ENCODE data around the gene PROC.

Gene PROC

DNA sequence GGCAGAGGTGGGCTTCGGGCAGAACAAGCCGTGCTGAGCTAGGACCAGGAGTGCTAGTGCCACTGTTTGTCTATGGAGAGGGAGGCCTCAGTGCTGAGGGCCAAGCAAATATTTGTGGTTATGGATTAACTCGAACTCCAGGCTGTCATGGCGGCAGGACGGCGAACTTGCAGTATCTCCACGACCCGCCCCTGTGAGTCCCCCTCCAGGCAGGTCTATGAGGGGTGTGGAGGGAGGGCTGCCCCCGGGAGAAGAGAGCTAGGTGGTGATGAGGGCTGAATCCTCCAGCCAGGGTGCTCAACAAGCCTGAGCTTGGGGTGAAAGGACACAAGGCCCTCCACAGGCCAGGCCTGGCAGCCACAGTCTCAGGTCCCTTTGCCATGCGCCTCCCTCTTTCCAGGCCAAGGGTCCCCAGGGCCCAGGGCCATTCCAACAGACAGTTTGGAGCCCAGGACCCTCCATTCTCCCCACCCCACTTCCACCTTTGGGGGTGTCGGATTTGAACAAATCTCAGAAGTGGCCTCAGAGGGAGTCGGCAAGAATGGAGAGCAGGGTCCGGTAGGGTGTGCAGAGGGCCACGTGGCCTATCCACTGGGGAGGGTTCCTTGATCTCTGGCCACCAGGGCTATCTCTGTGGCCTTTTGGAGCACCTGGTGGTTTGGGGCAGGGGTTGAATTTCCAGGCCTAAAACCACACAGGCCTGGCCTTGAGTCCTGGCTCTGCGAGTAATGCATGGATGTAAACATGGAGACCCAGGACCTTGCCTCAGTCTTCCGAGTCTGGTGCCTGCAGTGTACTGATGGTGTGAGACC, at the start of gene PROC:
PROC (plus strand) TSS at position 128 of the 812 bp plus-strand sequence. CDS start 1,516 bp downstream, outside the sequence.
- no peak for DNase-seq

DNA sequence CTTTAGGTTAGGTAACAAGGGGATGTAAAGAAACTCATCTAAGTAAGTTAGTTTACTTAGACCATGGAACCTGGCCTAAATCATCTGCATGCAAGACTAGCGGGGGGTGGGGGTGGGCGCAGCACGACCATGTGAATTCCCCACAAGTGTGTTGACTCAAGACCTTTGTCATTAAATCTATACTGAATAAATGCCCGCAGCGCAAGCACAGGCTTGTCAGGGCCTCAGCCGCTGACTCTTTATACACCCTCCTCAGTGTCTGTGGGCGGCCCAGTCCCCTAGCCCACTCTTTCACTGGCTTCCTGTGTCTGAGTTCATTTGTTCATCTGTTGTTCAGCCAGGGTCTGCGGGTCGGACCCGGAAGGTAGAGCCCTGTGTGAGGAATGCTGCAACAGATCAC, 48.2 kb upstream of the PROC start:
- no peak for DNase-seq

DNA sequence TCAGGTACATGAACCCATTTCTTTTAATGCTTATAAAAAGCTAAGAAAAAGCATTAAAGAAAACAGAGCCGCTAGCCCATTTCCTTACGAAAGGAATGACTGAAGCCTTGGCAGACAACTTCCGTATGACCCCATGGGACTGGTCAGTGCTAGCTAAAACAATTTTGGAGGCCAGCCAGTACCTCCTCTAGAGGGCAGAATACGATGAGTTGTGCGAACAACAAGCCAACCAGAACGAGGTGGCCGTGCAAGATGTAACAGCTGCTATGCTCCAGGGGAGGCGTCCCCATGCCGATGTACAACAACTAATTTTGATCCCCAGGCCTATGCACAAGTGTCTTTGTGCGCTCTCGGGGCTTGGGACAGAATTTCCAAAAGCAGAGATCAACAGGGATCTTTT, 47.2 kb upstream of the PROC start:
- DNase-seq: no peak

DNA sequence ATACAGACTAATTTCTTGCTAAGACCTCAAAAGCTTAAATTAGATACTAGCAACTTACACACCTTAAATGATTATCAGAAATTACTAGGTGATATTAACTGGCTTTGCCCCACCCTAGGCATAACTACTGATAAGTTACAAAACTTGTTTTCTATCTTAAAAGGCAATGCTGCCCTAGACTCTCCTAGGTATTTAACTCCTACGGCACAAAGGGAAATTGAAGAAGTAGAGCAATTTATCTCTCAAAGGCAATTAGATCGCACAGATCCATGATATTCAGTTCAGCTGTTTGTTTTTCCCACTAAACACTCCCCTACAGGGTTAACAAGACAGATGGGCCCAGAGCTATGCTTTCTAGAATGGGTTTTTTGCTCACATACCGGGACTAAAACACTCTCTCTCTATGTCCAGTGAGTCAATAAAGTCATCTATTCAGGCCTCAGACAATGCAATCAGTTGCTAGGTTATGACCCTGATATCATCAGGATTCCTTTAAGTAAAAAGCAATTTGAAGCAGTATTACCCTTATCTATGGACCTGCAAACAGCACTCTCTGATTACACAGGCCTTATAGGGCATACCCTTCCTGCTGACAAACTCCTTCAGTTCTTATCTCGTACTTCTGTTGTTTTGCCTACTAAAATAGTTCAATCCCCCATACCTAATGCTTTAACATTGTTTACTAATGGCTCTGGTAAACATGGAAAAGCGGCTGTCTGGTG, 44.7 kb upstream of the PROC start:
- no peak for DNase-seq

DNA sequence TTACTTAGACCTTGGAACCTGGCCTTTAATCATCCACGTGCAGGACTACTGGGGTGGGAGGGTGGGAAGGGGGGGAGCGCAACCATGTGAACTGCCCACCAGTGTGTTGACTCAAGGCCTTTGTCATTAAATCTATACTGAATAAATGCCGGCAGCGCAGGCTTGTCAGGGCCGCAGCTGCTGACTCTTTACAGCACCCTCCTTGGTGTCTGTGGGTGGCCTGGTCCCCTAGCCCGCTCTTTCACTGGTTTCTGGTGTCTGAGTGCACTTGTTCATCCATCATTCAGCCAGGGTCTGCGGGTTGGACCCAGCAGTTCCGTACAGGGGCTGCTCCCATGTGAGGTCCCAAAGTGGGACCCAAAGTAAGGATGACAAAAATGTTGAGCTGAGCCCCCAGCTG, 42.0 kb upstream of the PROC start:
- no peak for DNase-seq

DNA sequence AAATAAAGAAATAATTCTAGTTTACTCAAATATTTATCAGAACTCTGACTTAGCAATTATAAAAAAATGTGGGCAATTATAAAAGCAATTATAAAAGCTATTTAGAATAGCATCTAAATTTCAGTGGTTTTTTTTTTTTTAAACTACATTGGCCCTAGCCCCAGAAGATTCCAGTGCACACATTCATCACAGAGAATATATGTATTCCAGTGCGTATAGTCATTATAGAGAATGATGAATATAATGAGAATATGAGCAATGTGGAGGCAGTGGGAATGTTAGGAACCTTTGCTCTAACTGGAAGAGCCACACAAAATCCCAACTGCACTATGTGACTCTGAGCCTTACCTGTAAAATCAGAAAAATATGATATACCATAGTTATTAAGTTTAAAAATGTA, 41.0 kb upstream of the PROC start:
- DNase-seq: no peak

DNA sequence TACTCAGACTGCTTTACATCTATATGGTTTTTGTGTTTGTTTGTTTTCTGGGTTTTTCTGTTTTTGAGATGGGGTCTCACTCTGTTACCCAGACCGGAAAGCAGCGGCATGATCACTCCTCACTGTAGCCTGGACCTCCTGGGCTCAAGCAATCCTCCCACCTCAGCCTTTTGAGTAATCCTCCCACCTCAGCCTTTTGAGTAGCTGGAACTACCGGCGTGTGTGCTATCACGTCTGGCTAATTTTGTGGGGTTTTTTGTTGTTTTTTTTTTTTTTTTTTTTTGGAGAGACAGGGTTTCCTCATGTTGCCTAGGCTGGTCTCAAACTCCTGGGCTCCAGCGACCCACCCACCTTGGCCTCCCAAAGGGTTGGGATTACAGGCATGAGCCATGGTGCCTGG, 39.5 kb upstream of the PROC start:
- DNase-seq: no peak

DNA sequence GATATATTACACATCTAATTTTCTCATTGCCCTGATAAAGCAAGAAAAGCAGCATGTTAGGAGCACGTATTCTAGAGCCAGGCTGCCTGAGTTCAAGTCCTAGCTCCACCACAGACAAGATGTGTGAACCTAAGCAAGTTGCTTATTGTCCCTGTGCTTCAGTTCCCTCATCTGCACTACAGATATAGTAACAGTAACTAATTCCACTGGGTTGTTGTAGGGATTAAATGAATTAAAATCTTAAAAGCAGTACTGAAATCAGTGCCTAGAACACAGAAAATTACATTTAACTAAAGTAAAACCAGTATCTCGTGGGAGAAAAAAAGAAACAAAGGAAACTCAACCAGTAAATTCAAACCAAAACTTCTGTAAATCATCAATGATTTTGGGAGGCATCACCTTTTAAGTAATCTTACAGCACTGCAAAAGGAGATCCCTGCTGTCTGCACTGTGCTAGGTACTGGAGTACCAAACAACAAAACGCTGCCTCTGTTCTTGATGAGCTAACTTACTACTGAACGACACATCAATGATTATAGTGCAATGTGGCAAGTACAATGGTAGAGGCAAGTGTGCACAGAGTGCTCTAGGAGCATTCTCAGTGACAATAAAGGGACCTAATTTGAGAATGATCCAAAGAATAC, 38.4 kb upstream of the PROC start:
- no peak for DNase-seq

DNA sequence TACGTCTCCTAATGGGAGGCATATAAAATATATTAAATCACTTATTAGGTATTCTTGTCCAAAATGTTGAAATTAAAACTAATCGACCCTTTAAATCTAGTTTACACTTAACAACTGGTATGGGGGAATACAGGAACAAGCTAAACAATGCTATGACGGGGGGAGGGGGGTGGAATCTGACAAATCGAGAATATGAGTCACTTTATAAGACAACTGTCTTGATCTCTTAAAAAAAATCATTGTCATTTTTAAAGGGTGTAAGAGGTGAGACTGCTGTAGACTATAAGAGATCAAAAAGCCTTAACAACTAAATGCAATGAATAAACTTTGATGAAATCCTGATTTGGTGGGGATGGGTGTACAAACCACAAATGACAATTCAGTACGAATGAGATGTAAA, 36.5 kb upstream of the PROC start:
- peak; percentile 31 to 49 for DNase-seq

DNA sequence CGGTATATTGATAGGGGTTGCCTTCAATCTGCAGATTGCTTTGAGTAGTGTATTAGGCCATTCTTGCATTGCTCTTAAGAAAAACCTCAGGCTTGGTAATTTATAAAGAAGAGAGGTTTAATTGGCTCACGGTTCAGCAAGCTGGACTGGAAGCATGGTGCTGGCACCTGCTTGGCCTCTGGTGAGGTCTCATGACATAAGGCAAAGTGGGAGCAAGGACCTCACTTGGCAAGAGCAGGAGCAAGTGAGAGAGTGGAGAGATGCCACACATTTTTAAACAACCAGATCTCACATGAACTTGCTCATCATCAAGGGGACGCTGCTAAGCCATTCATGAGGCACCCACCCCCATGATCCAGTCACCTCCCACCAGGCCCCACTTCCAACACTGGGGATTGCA, 35.4 kb upstream of the PROC start:
- no peak for DNase-seq

DNA sequence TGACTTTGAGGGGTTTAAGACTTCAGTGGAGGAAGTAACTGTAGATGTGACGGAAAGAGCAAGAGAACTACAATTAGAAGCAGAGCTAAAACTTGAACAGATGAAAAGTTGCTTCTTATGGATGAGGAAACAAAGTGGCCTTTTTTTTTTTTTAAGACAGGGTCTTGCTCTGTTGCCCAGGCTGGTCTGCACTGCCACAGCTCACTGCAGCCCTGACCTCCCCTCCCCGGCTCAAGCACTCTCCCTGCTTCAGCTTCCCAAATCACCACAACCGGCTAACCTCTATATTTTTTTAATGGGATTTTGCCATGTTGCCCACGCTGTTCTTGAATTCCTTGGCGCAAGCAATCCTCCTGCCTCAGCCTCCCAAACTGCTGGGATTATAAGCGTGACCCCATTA, 33.7 kb upstream of the PROC start:
- no peak for DNase-seq

DNA sequence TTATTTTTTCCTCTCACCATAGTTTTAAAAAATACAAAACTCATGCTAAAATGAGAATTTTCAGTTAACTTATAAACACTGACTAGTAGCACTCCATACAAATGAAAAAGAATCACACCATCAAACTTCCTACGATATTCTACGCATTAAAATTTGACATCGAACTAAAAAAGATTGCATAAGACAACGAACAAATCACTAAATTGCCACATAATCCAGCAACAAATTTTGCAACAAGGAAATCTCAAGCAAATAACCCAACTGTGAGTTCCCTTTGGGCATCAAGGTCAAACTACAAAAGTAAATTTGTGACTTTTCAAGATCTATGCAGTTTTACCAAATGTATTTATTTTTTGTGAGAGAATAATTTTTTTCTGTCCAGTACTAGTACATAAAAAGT, 32.0 kb upstream of the PROC start:
- no peak for DNase-seq

DNA sequence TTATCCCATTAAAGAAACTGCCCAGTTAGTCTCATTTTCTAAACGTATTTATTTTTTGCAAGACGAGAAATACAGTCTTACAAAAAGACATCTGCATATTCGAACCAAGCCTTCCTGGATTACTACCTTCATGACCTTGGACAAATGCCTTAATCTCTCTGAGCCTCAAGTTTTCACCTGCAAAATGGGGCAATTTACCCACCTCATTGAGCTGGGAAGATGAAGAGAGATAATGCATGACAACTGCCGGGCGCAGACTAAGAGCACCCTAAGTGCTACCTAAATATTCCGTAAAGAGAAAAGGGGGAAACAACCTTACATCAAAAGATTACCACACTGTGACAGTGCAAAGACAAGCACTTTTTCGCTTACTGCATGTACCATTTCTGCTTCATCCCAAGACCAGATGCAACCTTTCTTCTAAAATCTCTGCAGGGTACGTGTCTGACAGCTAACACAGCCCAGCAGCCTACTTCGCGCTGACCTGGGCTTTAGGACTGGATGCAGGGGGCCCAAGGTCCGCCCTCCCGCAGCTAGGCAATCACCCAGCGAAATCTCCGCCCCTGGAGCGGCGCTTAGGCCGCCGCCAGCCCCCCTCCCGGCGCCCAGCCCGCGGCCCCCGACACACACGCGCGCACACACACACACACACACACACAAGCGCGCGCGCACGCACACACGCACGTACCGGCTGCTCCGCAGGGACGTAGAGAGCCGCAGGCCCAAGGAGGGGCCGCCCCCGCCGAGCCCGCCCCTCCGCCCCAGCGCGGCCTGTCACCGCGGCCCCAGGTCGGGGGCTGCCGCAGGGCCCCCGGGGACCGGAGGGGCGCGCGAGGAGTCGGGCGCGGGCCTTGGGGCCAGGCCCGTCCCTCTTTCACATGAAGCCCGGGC, 31.2 kb upstream of the PROC start:
- peak; percentile 78 to 80 for DNase-seq

DNA sequence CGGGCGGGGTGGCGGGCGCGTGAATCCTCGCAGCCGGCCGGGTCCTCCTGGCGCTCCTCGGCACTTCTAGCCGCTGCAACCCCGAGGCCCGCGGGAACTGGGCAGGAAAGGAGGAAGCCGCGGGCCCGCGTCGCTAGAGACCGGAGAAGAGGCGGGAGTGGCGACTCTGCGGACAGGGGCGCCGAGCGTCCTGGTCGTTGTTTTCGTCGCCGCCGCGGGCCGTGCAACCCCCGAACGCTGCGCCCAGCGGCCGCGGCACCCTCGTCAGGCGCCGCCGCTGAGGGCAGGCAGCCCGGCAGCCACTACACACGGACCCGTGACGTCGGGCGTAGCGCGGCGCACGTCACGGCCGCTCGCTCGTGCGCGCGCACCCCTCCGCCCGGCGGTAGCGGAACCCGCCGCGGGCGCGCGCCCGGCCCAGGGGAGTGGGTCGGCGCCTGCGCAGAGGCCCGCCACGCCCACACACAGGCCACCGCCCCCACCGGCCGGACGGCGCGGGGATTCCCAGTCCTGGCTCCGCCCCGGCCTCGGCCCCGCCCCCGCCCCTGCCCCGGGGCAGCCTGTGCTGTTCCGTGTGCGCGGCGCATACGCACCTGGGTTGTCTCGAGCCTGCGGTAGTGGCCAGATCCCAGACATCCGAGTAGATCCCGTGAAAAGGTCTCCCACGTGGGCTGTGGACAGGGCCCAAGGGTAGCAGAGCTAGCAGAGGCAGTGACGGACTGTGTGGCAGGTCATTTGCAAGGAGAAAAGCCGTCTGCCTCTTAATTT, 30.4 kb upstream of the PROC start, which contains the start of gene MAP3K2:
MAP3K2 (minus strand) TSS at position 321 of the 768 bp plus-strand sequence. CDS start 44,846 bp downstream, outside the sequence.
- DNase-seq: peak; percentile 92 to 98

DNA sequence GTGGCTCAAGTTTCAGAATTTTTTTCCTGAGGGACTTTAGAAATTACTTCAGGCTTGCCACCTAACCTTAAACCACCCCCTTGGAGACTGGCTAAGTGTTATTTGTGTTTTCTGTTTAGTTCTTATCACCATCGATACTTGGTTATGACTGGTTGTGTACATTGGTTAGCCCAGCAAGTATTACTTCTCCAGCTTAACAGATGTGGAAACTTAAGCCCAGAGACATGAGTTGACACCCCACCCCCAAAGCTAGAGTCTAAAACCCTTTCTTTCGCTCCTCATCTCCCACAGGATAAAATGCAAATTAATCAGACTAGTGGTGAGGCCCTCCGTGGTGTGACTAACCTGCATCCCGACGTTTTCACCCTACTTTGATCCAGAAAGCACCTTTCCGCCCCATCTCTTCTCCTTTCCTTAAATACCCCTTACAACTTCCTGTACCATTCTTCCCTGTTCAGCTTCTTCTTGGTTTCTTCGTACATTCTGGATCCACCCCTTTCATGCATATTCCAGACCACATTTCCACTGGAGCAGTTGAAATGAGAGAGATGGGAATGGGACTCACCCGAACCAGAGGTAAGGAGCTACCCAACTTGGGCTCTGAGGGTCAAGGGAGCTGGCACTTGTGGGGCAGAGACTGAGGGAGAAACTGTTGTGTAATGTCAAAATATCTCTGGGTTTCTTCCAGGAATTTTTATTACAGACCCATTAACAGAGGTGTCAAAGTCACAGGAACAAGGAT, 29.6 kb upstream of the PROC start:
- DNase-seq: no peak

DNA sequence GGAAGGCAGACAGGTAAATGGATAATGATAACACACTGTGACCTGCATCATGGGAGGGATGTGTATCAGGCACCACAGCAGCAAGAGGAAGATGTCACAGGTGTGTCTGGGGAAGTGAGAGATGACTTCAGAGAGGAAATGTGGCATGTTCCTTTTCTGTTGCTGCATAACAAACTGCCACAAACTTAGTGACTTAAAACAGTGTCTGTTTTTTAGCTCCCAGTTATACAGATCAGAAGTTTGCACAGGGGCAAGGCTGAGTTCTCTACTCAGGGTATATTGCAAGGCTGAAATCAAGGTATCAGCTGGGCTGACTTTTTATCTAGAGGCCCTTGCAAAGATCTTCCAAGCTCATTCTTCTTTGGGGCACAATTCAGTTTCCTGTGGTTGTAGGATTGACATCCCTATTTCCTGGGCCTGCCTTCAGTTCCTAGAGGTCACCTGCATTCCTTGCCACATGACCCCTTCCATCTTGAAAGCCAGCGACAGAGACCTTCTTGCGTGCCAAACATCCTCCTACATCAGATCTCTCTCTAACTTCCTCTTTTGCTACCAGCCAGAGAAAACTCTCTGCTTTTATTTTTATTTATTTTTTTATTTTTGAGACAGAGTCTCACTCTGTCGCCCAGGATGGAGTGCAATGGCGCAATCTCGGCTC, 28.3 kb upstream of the PROC start:
- no peak for DNase-seq

DNA sequence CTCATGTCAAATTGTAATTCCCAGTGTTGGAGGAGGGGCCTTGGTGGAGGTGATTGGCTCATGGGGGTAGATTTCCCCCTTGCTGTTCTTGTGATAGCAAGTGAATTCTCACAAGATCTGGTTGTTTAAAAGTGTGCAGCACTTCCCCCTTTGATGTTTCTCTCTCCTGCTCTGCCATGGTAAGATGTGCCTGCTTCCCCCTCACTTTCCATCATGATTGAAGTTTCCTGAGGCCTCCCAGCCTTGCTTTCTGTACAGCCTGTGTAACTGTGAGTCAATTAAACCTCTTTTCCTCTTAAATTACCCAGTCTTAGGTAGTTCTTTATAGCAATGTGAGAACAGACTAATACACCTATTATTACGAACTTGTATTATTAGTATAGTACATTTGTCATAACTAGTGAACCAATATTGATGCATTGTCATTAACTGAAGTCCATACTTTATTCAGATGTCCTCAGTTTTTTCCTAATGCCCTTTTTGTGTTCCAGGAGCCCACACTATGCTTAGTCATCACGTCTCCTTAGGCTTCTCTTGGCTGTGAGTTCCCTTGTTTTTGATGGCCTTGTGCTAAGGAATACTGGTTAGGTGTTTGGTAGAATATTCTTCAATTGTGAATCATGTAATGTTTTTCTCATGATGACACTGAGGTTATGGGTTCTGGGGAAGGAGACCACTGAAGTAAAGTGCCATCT, 25.9 kb upstream of the PROC start:
- DNase-seq: no peak

DNA sequence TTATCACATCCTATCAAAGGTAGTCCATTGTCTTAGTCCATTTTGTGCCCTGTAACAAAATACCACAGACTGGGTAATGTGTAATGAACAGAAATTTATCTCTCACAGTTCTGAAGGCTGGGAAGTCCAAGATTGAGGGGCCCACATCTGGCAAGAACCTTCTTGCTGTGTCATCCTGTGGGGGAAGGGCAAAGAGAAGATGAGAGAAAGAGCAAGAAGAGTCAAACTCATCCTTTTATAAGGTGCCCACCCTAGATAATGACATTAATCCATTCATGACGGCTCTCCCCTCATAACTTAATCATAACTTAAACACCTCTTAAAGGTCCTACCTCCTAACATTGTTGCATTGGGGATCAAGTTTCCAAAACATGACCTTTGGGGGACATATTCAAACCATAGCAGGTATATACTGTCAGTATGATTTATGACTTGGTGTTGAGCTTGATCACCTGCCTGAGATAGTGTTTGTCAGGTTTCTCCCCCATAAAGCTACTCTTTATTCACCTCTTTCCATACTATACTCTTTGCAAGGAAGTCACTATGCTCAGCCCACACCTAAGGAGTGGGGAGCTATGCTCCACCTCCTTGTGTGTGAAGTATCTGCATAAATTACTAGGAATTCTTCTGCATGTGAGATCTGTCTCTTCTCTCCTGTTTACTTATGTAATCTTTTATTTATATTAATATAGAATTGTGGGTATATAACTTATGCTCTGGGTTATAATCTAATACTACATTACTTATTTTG, 25.2 kb upstream of the PROC start:
- DNase-seq: no peak

DNA sequence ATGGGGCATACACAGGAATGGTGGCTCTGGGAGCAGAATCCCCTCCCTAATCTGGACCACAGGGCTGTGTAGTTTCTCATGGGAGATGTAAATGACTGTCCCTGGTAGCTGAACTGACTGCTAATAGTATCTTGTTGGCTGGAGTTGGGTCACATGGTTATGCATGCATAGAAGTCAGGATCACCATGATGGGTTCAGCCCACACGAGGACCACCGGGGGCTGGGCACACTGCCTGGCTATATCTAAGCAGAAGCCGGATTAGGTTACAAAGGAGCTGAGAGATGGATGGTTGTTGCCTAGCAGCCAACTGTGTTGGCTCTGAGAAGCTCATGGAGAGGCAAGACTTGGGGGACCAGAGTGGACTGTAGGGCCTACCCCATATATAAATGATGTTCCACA, 23.7 kb upstream of the PROC start:
- no peak for DNase-seq
